Transverse colon (tissue), 4 donors: ENCODE data around the gene VAC14.

Experiments
- EP300 ChIP-seq: sonication (generic); formaldehyde crosslinking; IDR thresholded peaks from one replicate; pipeline ENCODE4 v1.6.1; 2017; ENCODE audit warnings: antibody characterized with exemption, low read depth
- POLR2A ChIP-seq: fragments of 450-650 bp; IDR thresholded peaks from one replicate; pipeline ENCODE4 v1.6.1; 2016; ENCODE audit warnings: antibody characterized with exemption, mild to moderate bottlenecking, moderate library complexity
- POLR2AphosphoS5 ChIP-seq, 3 donors: sonication (generic); formaldehyde crosslinking; IDR thresholded peaks; one replicate each; pipeline ENCODE4 v1.6.1; 2016; ENCODE audit warnings: antibody characterized with exemption in 3 of 3
- TF ChIP-seq, protein P1 (sequence below), 5 experiments: fragments of 200-600 bp in 3 of 5; fragments of 450-650 bp in 2 of 5; sonication (generic) in 3 of 5; IDR thresholded peaks; 1 replicate in 2 of 5; 2 replicates in 3 of 5; pipeline ENCODE4 v1.5.1; 2016 to 2017; ENCODE audit warnings: antibody characterized with exemption in 5 of 5, inconsistent platforms in 3 of 5, mild to moderate bottlenecking in 2 of 5, moderate library complexity in 1 of 5

GRCh38 chr16:70801611-70802010 lies 653 bp upstream of the VAC14 start:
- TF ChIP-seq, protein P1, sequence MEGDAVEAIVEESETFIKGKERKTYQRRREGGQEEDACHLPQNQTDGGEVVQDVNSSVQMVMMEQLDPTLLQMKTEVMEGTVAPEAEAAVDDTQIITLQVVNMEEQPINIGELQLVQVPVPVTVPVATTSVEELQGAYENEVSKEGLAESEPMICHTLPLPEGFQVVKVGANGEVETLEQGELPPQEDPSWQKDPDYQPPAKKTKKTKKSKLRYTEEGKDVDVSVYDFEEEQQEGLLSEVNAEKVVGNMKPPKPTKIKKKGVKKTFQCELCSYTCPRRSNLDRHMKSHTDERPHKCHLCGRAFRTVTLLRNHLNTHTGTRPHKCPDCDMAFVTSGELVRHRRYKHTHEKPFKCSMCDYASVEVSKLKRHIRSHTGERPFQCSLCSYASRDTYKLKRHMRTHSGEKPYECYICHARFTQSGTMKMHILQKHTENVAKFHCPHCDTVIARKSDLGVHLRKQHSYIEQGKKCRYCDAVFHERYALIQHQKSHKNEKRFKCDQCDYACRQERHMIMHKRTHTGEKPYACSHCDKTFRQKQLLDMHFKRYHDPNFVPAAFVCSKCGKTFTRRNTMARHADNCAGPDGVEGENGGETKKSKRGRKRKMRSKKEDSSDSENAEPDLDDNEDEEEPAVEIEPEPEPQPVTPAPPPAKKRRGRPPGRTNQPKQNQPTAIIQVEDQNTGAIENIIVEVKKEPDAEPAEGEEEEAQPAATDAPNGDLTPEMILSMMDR (IDR thresholded peaks at IDR 0.05): no peak
- TF ChIP-seq POLR2AphosphoS5 (IDR thresholded peaks at IDR 0.05) (no peak), POLR2A (no peak), EP300 (no peak)
